K562 (cell line): Measurements from ENCODE around the gene SDR9C7. TPM values are rescaled to one million over a fixed set of nuclear protein-coding genes. Genes with fewer than 3 reads are reported as not detected.

Experiments used
- CBFA2T3 ChIP-seq: fragments of 450-650 bp; IDR thresholded peaks from 2 replicates; pipeline ENCODE4 v1.6.1; 2017
- CEBPG ChIP-seq, 3 experiments: fragments of 200-800 bp in 1 of 3; sonication (Bioruptor generic) in 1 of 3; sonication (generic) in 1 of 3; formaldehyde crosslinking in 1 of 3; IDR thresholded peaks in 2 of 3; conservative IDR thresholded peaks in 1 of 3; 2 replicates each; pipeline versions ENCODE4 v1.6.1 to v1.8.0; 2016 to 2022; ENCODE audit warnings: missing compliant biosample characterization in 2 of 3, missing genetic modification characterization in 2 of 3, mild to moderate bottlenecking in 1 of 3, missing genetic modification reagents in 1 of 3
- CREB1 ChIP-seq, 2 experiments: sonication (generic) in 1 of 2; formaldehyde crosslinking in 1 of 2; IDR thresholded peaks; 2 replicates each; pipeline versions ENCODE4 v1.6.1 to v1.8.0; 2012 to 2022; ENCODE audit warnings: inconsistent platforms in 1 of 2, mild to moderate bottlenecking in 1 of 2, missing genetic modification reagents in 1 of 2, moderate library complexity in 1 of 2
- CTBP1 ChIP-seq: fragments of 450-650 bp; IDR thresholded peaks from 2 replicates; pipeline ENCODE4 v1.6.1; 2016; ENCODE audit warnings: borderline replicate concordance
- ETS1 ChIP-seq: conservative IDR thresholded peaks from 2 replicates; pipeline ENCODE4 v1.6.1; 2011; ENCODE audit warnings: low read depth, mild to moderate bottlenecking, low read length; ENCODE audit not compliant: control insufficient read depth
- KDM1A ChIP-seq, 2 experiments: fragments of 450-650 bp; IDR thresholded peaks; 2 replicates each; pipeline ENCODE4 v1.6.1; 2016; ENCODE audit warnings: mild to moderate bottlenecking in 2 of 2
- MEIS2 ChIP-seq: fragments of 450-650 bp; IDR thresholded peaks from 2 replicates; pipeline ENCODE4 v1.6.1; 2014; ENCODE audit warnings: mild to moderate bottlenecking; ENCODE audit not compliant: partially characterized antibody
- NFYB ChIP-seq: IDR thresholded peaks from 2 replicates; pipeline ENCODE4 v1.6.1; 2011; ENCODE audit warnings: mild to moderate bottlenecking, moderate library complexity; ENCODE audit not compliant: insufficient read length; ENCODE audit errors: extremely low read depth
- RFX1 ChIP-seq: fragments of 450-650 bp; IDR thresholded peaks from 2 replicates; pipeline ENCODE4 v1.6.1; 2016; ENCODE audit warnings: mild to moderate bottlenecking, moderate library complexity
- RNF2 ChIP-seq: sonication (generic); IDR thresholded peaks from 2 replicates; pipeline ENCODE4 v1.6.1; 2016
- TCF3 ChIP-seq: sonication (generic); formaldehyde crosslinking; IDR thresholded peaks from 2 replicates; pipeline ENCODE4 v1.4.0; 2020; ENCODE audit warnings: mild to moderate bottlenecking, missing genetic modification reagents
- ZBTB2 ChIP-seq: fragments of 450-650 bp; IDR thresholded peaks from 2 replicates; pipeline ENCODE4 v1.6.1; 2016; ENCODE audit warnings: antibody characterized with exemption
- polyA plus RNA-seq, 8 experiments: library from polyadenylated mRNA; depleted of rRNA in 4 of 8; stranded (reverse) in 5 of 8; unstranded in 3 of 8; fragments of >200 nt; fragmentation: Nextera tagmentation in 2 of 8; fragmentation: Illumina TruSeq in 1 of 8; extraction: Ambion mirVana in 2 of 8; extraction: Trizol in 1 of 8; gene quantifications; 2 replicates each; pipeline versions ENCODE4 v1.2.1 to v1.2.3, GENCODE V29; 2011 to 2014; ENCODE audit warnings: inconsistent platforms in 1 of 8, missing spikeins in 1 of 8
- total RNA-seq, 7 experiments: library from RNA; depleted of rRNA in 6 of 7; stranded (reverse); fragments of >200 nt in 6 of 7; fragmentation: Illumina TruSeq in 2 of 7; extraction: Trizol in 2 of 7; gene quantifications; 2 replicates each; pipeline versions ENCODE4 v1.2.1 to v1.2.3, GENCODE V29; 2011 to 2021; ENCODE audit warnings: low replicate concordance in 1 of 7
- TF ChIP-seq, protein P1 (sequence below), 2 experiments: fragments of 450-650 bp in 1 of 2; sonication (generic) in 1 of 2; formaldehyde crosslinking in 1 of 2; IDR thresholded peaks in 1 of 2; conservative IDR thresholded peaks in 1 of 2; 2 replicates each; pipeline versions ENCODE4 v1.6.1 to v1.8.1; 2016 to 2023; ENCODE audit warnings: mild to moderate bottlenecking in 2 of 2, moderate library complexity in 2 of 2, inconsistent platforms in 1 of 2, missing genetic modification reagents in 1 of 2
- TF ChIP-seq, protein P2 (sequence below), 3 experiments: fragments of 200-800 bp in 1 of 3; fragments of 250-450 bp in 1 of 3; fragments of 450-650 bp in 1 of 3; sonication (Bioruptor Pico) in 1 of 3; sonication (Bioruptor generic) in 1 of 3; formaldehyde crosslinking in 1 of 3; IDR thresholded peaks; 2 replicates each; pipeline versions ENCODE4 v1.6.1 to v1.8.0; 2016 to 2022; ENCODE audit warnings: mild to moderate bottlenecking in 2 of 3, missing genetic modification characterization in 2 of 3, missing compliant biosample characterization in 1 of 3, moderate library complexity in 1 of 3
- TF ChIP-seq, protein P3 (sequence below), 2 experiments: IDR thresholded peaks in 1 of 2; conservative IDR thresholded peaks in 1 of 2; 2 replicates each; pipeline ENCODE4 v1.6.1; 2016; ENCODE audit warnings: low read depth in 2 of 2, mild to moderate bottlenecking in 1 of 2, missing compliant biosample characterization in 1 of 2, missing genetic modification characterization in 1 of 2, moderate library complexity in 1 of 2

The SDR9C7 gene
- total and polyA plus RNA-seq, 9 of the 15 experiments (the other 6 are each of a cell fraction or from before 2014, with no cell fraction given) = 0.04 to 0.59 (median 0.06) TPM; not detected in 6

- peak; percentile 50; the same call in 1 of the 2 replicates for TF ChIP-seq CEBPG (CRISPR knock-in tag; IDR thresholded peaks at IDR 0.05)
- TF ChIP-seq CEBPG (tag; conservative IDR thresholded peaks at IDR 0.05 in 1 of 2, IDR thresholded peaks at IDR 0.05 in 1 of 2) = peak; percentile 46 to 55; a peak in 3 of 4 replicates
- TF ChIP-seq, protein P1, sequence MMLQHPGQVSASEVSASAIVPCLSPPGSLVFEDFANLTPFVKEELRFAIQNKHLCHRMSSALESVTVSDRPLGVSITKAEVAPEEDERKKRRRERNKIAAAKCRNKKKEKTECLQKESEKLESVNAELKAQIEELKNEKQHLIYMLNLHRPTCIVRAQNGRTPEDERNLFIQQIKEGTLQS (IDR thresholded peaks at IDR 0.05) = peak; percentile 67; the same call in 1 of the 2 replicates
- TF ChIP-seq, protein P1 (CRISPR knock-in tag; conservative IDR thresholded peaks at IDR 0.05) = no peak; the same call in 1 of the 2 replicates
- TF ChIP-seq, protein P2, sequence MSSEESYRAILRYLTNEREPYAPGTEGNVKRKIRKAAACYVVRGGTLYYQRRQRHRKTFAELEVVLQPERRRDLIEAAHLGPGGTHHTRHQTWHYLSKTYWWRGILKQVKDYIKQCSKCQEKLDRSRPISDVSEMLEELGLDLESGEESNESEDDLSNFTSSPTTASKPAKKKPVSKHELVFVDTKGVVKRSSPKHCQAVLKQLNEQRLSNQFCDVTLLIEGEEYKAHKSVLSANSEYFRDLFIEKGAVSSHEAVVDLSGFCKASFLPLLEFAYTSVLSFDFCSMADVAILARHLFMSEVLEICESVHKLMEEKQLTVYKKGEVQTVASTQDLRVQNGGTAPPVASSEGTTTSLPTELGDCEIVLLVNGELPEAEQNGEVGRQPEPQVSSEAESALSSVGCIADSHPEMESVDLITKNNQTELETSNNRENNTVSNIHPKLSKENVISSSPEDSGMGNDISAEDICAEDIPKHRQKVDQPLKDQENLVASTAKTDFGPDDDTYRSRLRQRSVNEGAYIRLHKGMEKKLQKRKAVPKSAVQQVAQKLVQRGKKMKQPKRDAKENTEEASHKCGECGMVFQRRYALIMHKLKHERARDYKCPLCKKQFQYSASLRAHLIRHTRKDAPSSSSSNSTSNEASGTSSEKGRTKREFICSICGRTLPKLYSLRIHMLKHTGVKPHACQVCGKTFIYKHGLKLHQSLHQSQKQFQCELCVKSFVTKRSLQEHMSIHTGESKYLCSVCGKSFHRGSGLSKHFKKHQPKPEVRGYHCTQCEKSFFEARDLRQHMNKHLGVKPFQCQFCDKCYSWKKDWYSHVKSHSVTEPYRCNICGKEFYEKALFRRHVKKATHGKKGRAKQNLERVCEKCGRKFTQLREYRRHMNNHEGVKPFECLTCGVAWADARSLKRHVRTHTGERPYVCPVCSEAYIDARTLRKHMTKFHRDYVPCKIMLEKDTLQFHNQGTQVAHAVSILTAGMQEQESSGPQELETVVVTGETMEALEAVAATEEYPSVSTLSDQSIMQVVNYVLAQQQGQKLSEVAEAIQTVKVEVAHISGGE (CRISPR knock-in tag; IDR thresholded peaks at IDR 0.05) = peak in 1 of 3 experiments; percentile 49; a peak in 1 of 6 replicates
- TF ChIP-seq RFX1 = peak; percentile 25; the same call in 1 of the 2 replicates
- TF ChIP-seq NFYB = no peak
- 0 out of 2 replicates have a peak, but pooled peaks have one; percentile 24 for TF ChIP-seq ETS1
- TF ChIP-seq RNF2 = peak; percentile 61; the same call in 1 of the 2 replicates
- peak; percentile 99 for TF ChIP-seq MEIS2
- TF ChIP-seq, protein P3, sequence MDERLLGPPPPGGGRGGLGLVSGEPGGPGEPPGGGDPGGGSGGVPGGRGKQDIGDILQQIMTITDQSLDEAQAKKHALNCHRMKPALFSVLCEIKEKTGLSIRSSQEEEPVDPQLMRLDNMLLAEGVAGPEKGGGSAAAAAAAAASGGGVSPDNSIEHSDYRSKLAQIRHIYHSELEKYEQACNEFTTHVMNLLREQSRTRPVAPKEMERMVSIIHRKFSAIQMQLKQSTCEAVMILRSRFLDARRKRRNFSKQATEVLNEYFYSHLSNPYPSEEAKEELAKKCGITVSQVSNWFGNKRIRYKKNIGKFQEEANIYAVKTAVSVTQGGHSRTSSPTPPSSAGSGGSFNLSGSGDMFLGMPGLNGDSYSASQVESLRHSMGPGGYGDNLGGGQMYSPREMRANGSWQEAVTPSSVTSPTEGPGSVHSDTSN (CRISPR knock-in tag; IDR thresholded peaks at IDR 0.05; ENCODE audit: low read depth) = no peak; the same call in 1 of the 2 replicates
- TF ChIP-seq, protein P3 (tag; conservative IDR thresholded peaks at IDR 0.05; ENCODE audit: low read depth) = peak; percentile 97
- peak; percentile 60 to 68; a peak in 3 of 4 replicates for TF ChIP-seq KDM1A (IDR thresholded peaks at IDR 0.05)
- peak; percentile 96 for TF ChIP-seq CBFA2T3
- peak; percentile 92 for TF ChIP-seq TCF3 (CRISPR knock-in tag)
- peak; percentile 50; the same call in 1 of the 2 replicates for TF ChIP-seq CTBP1
- TF ChIP-seq ZBTB2 = 0 out of 2 replicates have a peak, but pooled peaks have one; percentile 19
- peak; percentile 33; the same call in 1 of the 2 replicates for TF ChIP-seq CREB1 (IDR thresholded peaks at IDR 0.05)
- TF ChIP-seq CREB1 (CRISPR knock-in tag; IDR thresholded peaks at IDR 0.05) = no peak
These were observed 56.2 kb downstream of the SDR9C7 start (continued) for GRCh38 chr12:56878010-56878339.
